ENCODE data around the gene VASH2.

- TF ChIP-seq CTCF (IDR thresholded peaks at IDR 0.05), result no peak
- TF ChIP-seq POLR2A (IDR thresholded peaks at IDR 0.05), result no peak
- TF ChIP-seq POLR2AphosphoS5 (IDR thresholded peaks at IDR 0.05), result no peak
These were observed 34.9 kb upstream of the VASH2 start for GRCh38 chr1:212915245-212916091.

All from breast epithelium (tissue), 3 donors.